Measurements from ENCODE around the gene MAPK1.
"Not testable (repeated sequence)": the region's sequence is repeated elsewhere in the genome, so short reads cannot be mapped to it uniquely, and the experiment has no call there.

The MAPK1 gene

DNA sequence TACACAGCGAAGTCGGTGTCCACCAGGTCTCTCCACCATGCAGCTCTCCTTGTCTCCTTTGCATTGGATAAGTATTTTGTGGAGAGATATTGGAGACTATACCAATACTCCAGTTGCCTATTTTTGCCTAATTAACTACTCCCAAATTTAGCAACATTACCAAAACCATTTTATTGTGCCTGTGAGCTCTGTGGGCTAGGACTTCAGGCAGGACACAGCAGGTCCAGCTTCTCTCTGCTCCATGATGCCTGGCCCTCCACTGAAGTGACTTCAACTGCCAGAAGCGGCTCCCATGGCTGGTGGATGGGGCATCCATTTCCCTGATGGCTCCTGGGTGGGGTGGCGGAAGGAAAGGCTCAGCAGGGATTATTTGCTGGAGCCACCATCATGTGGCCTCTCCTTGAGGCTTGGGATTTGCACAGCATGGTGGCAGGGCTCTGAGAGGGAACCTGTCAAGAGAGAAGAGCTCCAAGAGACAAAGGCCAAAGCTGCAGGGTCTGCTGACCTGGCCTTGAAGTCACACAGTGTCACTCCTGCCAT lies 36.9 kb upstream of the MAPK1 start:
- no peak for TF ChIP-seq CTCF (IDR thresholded peaks at IDR 0.05; ENCODE audit: low read length, missing control alignments)
- no peak overlapping the region for H3K4me3 ChIP-seq (replicated peaks; ENCODE audit: low read depth, low read length)
- no peak for DNase-seq (ENCODE audit: low read depth)

DNA sequence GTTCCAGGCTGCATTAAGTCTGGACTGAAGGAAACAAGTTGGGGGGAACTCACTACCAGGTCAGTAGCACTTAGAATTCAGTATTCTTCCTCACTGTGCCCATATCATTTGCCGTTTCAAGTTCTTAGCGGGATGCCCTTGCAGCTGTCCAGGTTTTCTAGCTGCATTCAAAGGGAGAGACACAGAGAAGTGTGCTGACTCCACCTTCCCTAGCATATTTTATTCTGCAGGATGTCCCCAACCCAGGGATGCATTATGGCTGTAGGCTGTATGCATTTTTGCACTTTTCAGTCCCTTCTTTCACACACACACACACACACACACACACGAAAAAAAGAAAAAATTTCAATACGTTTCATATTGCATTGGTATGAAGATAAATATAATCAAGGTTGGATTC lies 35.8 kb upstream of the MAPK1 start:
- TF ChIP-seq CTCF (IDR thresholded peaks at IDR 0.05; ENCODE audit: low read length, missing control alignments): no peak
- no peak for DNase-seq (ENCODE audit: low read depth)
- H3K4me3 ChIP-seq (replicated peaks; ENCODE audit: low read depth, low read length): no peak overlapping the region

- no peak overlapping the region for H3K4me3 ChIP-seq (replicated peaks; ENCODE audit: low read depth, low read length)
Observed at GRCh38 chr22:21902296-21903087, 35.0 kb upstream of the MAPK1 start.

DNA sequence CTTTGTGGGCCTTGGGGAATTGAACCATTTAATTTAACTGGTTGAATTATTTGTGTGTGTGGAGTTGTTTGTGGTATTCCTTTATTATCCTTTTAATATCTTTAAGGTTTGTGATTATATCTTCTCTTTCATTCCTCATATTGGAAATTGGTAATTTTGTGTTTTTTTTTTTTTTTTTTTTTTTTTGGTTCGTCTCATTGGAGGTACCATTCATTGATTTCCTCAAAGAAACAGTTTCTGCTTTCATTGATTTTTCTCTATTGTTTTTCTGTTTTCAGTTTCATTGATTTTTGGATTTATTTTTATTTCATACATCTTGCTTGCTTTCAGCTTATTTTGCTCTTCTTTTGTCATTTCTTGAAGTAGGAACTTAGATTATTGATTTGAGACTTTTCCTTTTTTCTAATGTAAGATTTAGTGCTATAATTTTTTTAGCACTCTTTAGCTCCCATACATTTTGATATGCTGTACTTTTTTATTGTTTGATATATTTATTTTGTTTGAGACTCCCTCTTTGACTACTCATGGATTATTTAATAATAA lies 31.0 kb upstream of the MAPK1 start:
- no peak for TF ChIP-seq CTCF (IDR thresholded peaks at IDR 0.05; ENCODE audit: low read length, missing control alignments)
- H3K4me3 ChIP-seq (replicated peaks; ENCODE audit: low read depth, low read length): no peak overlapping the region

More at GRCh38 chr22:21902296-21903087, 35.0 kb upstream of the MAPK1 start:
- DNase-seq (ENCODE audit: low read depth): no peak
- TF ChIP-seq CTCF (IDR thresholded peaks at IDR 0.05; ENCODE audit: low read length, missing control alignments): no peak

GRCh38 chr22:21896951-21897513 lies 29.6 kb upstream of the MAPK1 start:
- no peak overlapping the region for H3K4me3 ChIP-seq (replicated peaks; ENCODE audit: low read depth, low read length)
- no peak for TF ChIP-seq CTCF (IDR thresholded peaks at IDR 0.05; ENCODE audit: low read length, missing control alignments)
- no peak for DNase-seq (ENCODE audit: low read depth)

More for the DNA sequence above, 31.0 kb upstream of the MAPK1 start:
- DNase-seq (ENCODE audit: low read depth): no peak

GRCh38 chr22:21896275-21896674 lies 28.8 kb upstream of the MAPK1 start:
- H3K4me3 ChIP-seq (replicated peaks; ENCODE audit: low read depth, low read length); DNase-seq (ENCODE audit: low read depth): not testable (repeated sequence)

GRCh38 chr22:21894799-21895198 lies 27.4 kb upstream of the MAPK1 start:
- TF ChIP-seq CTCF (IDR thresholded peaks at IDR 0.05; ENCODE audit: low read length, missing control alignments): no peak
- no peak for DNase-seq (ENCODE audit: low read depth)
- no peak overlapping the region for H3K4me3 ChIP-seq (replicated peaks; ENCODE audit: low read depth, low read length)
